Hippocampal formation (tissue), 2 donors: ENCODE measurements around the gene WWC2.

Experiments
- DNase-seq, 2 donors: peaks; one replicate each; lab custom pipeline; 2025; lab: John Stamatoyannopoulos, UW

Gene WWC2

DNA sequence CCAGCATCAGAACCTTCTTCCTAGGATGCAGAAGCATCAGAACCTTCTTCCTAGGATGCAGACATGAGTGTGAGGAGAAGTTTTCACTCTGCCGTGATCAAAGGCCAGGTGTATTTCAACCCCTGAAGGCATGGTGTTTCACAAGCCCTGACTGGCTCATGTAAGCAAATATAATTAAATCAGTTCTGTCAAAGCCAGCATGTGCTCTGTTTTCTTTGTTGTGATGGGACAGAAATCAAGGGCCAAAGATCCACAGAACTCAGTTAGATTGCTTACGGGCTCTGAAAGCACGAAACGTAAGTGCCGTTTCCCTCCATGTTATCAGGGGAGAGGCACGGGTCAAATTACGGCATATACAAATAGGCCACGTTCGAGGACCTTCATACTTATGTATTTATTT is 255.2 kb downstream of the WWC2 start:
- DNase-seq: no peak

DNA sequence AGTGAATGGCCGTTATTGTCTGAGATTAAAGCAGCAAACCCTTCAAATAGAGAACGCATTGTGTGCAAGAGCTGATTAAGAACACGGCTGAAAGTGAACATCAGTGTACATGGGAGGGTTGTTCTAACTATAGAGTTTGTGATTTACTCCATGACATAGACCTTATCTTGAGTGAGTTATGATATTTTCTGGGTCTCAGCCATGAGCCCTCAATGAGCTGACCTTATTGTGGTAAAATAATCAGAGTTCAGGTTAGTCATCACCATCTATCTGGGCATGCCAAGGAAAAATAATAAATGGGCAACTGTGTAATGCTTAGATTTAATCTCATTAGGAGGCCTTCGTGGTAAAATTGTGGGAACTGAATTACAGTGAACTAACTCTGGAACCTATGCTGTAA is 256.3 kb downstream of the WWC2 start:
- DNase-seq: no peak

DNA sequence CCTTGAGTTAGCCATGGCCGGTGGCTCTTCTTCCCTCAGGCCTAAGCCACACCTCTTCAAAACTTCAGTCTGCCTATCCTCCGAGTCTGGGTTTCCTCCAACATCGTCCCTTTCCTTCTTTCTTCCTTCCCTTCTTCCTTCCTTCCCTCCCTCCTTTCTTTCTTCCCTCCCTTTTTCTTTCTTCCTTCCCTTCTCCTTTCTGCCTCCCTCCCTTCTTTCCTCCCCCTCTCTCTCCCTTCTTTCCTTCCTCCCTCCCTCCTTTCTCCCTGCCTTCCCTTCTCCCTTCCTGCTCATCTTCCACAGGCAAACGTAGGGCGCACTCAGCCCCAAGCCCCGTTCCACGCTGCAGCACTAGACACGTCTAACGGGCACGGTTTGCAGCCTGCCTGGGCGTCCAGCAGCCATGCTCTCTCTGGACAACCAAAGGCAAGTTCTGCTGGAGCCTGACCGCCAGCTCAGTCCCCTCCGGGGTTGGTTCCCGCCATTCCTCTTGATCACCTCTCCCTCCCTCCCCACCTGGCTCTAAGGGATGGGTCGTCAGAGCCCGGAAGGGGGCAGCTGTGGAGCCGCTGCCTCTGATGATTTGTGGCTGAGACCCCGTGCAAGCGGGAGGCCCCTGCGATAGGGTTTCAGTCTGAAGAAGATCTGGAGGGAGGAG is 257.2 kb downstream of the WWC2 start:
- DNase-seq: no peak

DNA sequence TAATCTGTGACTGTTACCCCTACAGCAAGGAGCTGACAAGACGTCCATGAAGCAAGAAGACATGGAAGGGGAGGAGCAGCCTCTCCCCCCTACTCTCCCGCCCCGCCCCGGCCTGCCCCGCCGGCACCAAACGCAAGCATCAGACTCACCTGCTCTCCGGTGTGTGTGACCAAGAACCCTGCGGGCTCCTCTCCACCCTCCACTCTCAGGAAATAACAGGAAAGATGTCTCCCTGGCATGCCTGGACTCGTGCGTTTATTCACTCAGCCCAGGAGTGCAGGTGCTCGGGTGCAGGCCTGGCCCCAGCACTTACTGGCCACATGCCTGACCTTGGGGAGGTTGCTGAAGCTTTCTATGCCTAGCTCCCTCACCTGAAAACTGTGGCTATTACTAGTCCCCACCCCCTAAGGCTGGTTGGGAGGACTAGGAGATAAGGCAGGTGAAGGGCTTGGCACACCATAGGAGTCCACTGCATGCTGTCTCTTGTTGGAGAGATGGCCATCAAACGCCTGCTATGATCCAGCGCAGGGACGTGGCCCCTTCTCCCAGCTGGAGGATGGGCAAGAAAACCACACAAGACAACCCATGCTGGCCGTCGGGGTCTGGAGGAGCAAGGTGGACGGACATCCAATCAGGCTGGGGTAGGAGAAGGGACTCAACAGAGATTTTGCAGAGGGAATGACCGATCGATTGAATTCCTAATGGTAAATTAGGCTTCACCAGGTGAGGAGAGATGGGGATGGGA is 258.0 kb downstream of the WWC2 start:
- DNase-seq: no peak

DNA sequence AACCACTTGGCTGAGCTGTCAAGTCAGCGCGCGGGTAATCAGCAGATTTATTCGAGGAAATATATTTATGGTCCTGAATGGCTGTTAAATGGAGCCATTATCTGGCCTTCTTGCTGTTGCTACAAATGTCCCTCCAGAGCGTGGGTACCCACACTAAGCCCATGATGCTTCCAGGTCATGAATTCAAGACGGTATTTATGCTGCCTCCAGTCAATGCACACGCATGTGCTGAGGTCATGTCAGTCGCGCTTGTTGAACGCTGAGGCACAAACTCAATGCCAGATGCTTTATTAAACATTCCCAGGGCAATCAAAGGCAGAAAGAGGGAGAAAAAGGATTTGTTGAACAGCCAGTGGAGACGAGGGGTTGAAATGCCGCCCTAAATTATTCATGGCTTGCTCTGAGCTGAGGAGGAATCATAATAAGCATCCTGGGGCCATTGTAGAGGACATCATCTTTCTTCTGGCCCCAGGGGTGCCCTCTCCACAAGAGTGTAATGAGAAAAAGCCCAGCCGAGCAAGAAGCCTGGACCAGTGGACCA is 259.2 kb downstream of the WWC2 start:
- no peak for DNase-seq

DNA sequence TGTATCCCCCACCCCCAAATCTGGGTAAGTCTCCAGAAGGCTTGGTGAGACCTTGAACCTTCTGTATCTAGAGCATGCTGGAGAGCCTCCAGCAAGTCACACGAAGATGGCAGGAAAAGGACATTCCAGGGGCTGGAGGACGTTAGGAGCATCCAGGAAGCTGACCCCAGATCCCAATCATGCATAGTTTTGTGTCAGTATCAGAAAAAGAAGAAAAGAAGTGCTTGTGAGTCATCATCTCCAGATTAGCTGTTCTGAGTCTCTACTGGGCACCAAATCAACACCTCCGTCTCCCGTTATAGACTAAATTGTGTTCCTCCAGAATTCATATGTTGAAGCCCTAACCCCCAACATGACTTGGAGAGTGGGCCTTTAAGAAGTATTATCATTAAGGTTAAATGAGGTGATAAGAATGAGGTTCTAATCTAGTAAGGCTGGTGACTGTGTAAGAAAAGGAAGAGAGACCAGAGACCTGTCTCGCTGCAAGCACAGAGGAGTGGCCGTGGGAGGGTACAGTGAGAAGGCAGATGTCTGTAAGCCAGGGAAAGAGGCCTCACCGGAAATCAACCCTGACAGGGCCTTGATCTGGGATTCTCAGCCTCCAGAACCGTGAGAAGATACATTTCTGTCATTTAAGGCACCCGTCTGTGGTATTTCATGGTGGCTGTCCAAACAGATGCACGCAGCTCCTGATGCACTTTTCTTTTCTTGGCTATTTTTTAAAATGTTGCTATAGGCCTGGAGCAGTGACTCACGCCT is 261.3 kb downstream of the WWC2 start:
- no peak for DNase-seq

DNA sequence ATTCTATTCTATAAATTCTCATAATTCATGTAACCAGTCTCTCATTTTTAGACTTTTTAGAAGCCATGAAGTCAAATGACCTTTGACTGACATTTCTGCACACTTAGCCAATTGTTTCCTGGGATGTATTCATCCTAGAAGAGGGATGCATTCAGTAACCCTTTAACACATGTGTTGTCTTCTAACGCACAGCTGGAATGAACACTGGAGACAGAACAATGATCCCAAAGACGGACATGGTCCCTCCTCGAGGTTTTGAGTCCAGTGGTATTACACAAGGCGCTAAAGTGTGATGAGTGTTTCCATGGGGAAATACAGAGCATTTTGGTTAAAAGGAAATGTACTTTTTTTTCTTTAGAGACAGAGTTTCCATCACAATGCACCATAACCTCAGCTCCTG is 263.0 kb downstream of the WWC2 start:
- no peak for DNase-seq

DNA sequence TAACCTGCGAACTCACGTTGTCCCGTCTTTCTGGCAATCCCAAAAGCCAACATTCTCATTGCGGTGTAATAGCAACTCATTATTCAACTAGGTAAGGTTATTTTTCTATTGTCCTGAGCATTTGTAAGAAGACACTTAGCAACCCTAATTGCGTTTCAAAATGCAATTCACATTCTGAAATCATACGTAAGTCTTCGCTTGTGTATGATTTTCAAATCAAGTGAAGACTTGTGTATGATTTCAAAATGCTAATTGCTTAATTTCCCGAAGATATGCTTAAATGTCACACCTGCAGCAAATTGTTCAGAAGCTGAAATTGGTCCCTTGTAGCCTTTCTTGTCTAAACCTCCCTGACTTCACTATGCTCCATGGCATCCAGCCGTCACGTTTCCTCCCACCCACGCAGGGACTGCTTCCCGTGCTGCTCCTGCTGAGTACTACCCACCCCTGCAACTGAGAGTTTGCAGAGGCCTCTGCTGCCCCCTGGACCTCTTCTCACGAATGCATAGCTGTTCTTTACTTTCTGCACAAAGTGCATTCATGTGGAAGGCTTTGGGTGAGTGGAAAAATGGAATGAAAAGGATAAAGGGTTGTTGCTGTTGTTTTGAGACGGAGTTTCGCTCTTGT is 264.0 kb downstream of the WWC2 start:
- no peak for DNase-seq

DNA sequence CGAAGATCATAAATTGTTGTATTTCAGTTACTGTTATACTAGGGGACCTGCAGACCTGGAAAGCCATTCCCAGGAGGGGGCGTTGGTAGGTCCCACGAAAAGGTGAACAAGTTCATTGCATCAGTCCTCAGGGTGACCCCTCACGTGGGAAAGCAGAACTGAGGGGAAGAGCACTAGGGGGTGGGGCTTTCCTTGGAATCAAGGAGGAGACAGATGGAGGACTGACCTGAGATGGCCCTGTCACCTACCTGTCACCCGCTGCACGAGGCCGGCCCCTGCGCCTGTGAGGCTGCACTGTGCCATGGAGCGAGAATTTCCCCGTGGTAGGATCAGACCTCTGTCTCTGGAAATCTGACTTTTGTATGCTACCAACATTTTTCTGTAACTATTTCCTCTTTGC is 265.0 kb downstream of the WWC2 start:
- DNase-seq: no peak

DNA sequence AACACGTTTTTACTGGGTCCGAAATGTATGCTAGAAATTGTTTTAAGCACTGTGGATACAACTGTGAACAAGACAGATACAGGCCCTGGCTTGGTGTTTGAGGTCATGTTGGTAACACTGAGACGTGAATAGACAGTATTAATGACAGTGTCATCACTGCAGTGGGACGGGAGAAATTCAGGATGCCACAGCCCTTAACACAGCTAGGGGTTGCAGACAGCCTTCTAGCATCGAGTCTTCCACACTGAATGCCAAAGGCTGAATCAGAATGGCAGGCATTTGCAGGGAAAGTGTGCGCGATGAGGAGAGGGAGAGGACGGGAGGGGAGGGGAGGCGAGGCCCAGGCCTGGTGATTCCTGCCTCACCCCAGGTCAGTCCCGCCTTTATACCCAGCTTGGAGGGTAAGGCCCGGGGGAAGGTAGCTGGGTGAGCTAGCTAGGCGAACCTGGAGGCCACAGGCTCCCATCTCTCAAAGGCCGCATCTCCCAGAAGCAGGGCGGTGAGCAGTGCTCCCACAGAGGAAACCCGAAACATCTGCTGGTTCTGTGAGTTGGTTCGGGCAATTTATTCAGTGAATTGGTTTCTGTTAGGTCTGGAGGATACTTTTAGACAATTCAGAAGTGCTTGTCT is 267.3 kb downstream of the WWC2 start:
- DNase-seq: no peak

DNA sequence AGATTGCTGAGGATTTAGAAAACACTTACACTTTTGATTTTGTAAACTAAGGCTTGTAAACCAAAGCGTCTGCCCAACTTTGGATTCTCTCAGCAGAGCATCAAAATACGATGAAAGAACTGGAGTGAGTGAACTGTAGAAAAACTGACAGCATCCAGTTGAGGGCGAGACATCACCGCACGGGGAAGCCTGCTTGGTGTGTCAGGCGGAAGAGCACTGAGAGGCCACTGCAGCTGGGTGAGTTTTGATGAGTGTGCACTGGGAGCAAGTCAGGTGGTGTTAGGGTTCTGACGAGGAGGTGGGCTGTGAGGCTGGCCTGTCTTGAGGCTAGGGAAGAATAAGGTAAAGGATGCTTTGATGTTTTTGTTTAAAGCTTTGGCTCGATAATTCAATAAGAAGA is 270.0 kb downstream of the WWC2 start:
- DNase-seq: no peak
